SK-N-SH treated with all-trans-retinoic acid at 6 μM for 48 hours (cell line): ENCODE data around the gene IPO4.

Source experiments
- ATAC-seq: fragments of 200-7000 bp; cut with Tn5 transposase; 3 replicates; pipeline ENCODE4 v1.9.1; 2020; ENCODE audit warnings: mild to moderate bottlenecking, moderate library complexity
- ARNTL ChIP-seq: fragments of 450-650 bp; formaldehyde crosslinking; IDR thresholded peaks from 2 replicates; pipeline ENCODE4 v1.5.0; 2020; ENCODE audit warnings: low read depth, mild to moderate bottlenecking, moderate library complexity, borderline replicate concordance
- BACH2 ChIP-seq: fragments of 250-450 bp; sonication (Bioruptor Pico); IDR thresholded peaks from 2 replicates; pipeline ENCODE4 v1.9.0; 2021; ENCODE audit warnings: mild to moderate bottlenecking, borderline replicate concordance
- CSDC2 ChIP-seq: fragments of 250-450 bp; sonication (Bioruptor Pico); IDR thresholded peaks from 2 replicates; pipeline ENCODE4 v1.5.0; 2020; ENCODE audit warnings: mild to moderate bottlenecking, moderate library complexity
- ESRRG ChIP-seq: fragments of 250-450 bp; sonication (Bioruptor Pico); IDR thresholded peaks from 2 replicates; pipeline ENCODE4 v1.6.1; 2021; ENCODE audit warnings: mild to moderate bottlenecking
- GLIS3 ChIP-seq: fragments of 250-450 bp; sonication (Bioruptor Pico); IDR thresholded peaks from 2 replicates; pipeline ENCODE4 v1.5.0; 2020; ENCODE audit warnings: mild to moderate bottlenecking, moderate library complexity
- ISL1 ChIP-seq: fragments of 250-450 bp; sonication (Bioruptor Pico); IDR thresholded peaks from 2 replicates; pipeline ENCODE4 v2.1.2; 2022; ENCODE audit warnings: mild to moderate bottlenecking, moderate library complexity
- OSR1 ChIP-seq: fragments of 250-450 bp; sonication (Bioruptor Pico); IDR thresholded peaks from 2 replicates; pipeline ENCODE4 v1.8.0; 2022; ENCODE audit warnings: moderate library complexity, mild to moderate bottlenecking, inconsistent platforms
- PPARA ChIP-seq: fragments of 250-450 bp; sonication (Bioruptor Pico); IDR thresholded peaks from 2 replicates; pipeline ENCODE4 v1.5.0; 2020; ENCODE audit warnings: mild to moderate bottlenecking, borderline replicate concordance
- RARB ChIP-seq: fragments of 250-450 bp; sonication (Bioruptor Pico); IDR thresholded peaks from 2 replicates; pipeline ENCODE4 v1.8.0; 2021; ENCODE audit warnings: mild to moderate bottlenecking, moderate library complexity
- TCF4 ChIP-seq: fragments of 250-450 bp; sonication (Bioruptor Pico); IDR thresholded peaks from 2 replicates; pipeline ENCODE4 v1.8.0; 2021; ENCODE audit warnings: mild to moderate bottlenecking, moderate library complexity, borderline replicate concordance
- TOX ChIP-seq: fragments of 250-450 bp; sonication (Bioruptor Pico); IDR thresholded peaks from 2 replicates; pipeline ENCODE4 v1.8.0; 2021; ENCODE audit warnings: mild to moderate bottlenecking, moderate library complexity, borderline replicate concordance
- ZFP3 ChIP-seq: fragments of 250-450 bp; sonication (Bioruptor Pico); IDR thresholded peaks from 2 replicates; pipeline ENCODE4 v1.5.0; 2020; ENCODE audit warnings: mild to moderate bottlenecking, moderate library complexity
- ZFP30 ChIP-seq: fragments of 450-650 bp; formaldehyde crosslinking; IDR thresholded peaks from 2 replicates; pipeline ENCODE4 v1.5.0; 2022; ENCODE audit warnings: mild to moderate bottlenecking, moderate library complexity
- ZNF70 ChIP-seq: fragments of 450-650 bp; formaldehyde crosslinking; IDR thresholded peaks from 2 replicates; pipeline ENCODE4 v1.5.0; 2020; ENCODE audit warnings: mild to moderate bottlenecking, moderate library complexity
- ZNF8 ChIP-seq: fragments of 450-650 bp; formaldehyde crosslinking; IDR thresholded peaks from 2 replicates; pipeline ENCODE4 v1.5.0; 2020; ENCODE audit warnings: mild to moderate bottlenecking, moderate library complexity
- TF ChIP-seq, protein P1 (sequence below): fragments of 250-450 bp; sonication (Bioruptor Pico); IDR thresholded peaks from 2 replicates; pipeline ENCODE4 v1.8.0; 2020; ENCODE audit warnings: mild to moderate bottlenecking, moderate library complexity, borderline replicate concordance
- TF ChIP-seq, protein P2 (sequence below): fragments of 250-450 bp; sonication (Bioruptor Pico); IDR thresholded peaks from 2 replicates; pipeline ENCODE4 v1.5.1; 2021; ENCODE audit warnings: mild to moderate bottlenecking, moderate library complexity
- TF ChIP-seq, protein P3 (sequence below): fragments of 250-450 bp; sonication (Bioruptor Pico); IDR thresholded peaks from 2 replicates; pipeline ENCODE4 v1.8.0; 2021; ENCODE audit warnings: low read depth, mild to moderate bottlenecking, moderate library complexity, borderline replicate concordance
- TF ChIP-seq, protein P4 (sequence below): fragments of 250-450 bp; sonication (Bioruptor Pico); IDR thresholded peaks from 2 replicates; pipeline ENCODE4 v1.5.1; 2020; ENCODE audit warnings: low read depth, mild to moderate bottlenecking, moderate library complexity

IPO4 gene

DNA sequence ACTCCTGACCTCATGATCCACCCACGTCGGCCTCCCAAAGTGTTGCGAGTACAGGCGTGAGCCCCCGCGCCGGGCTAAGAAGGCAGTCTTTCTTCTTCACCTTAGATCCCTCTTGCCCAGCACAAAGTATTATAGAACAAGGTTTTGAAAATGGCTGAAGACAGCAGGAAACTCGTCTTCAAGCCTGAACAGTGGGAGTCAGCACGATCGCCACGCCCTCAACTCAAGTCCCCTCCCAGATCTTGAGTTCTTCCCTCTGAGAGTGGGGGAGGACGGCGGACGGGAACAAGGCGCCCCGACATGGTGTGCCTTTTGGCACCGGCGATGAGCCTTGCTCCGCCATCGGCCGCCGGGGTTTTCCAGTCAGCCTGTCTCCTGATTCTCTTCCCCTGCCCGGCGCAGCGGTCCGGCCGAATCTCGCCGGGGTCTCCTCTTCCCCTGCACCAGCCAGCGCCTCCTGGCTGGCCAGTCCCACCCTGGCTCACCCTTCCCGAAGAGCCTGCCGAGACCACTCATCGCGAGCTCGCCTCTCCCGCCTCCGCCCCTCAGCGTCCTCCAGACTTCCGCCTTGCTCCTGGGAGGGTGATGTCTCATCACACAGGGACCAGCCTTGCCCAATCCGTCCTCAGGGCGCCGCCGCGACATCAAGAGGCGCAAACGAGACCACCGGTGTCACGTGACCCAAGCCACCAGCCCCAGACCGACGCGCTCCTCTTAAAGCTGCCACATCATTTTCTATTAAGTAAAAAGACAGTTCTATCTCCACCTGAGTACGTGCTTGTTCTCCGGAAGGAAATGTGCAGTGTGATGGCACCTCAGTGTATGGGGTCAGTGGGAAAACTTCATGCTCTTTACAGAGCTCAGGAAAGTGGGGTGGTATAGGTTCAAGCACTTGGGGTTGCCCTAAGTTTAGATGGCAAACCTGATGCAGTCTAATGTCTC, 24.6 kb upstream of the IPO4 start, which contains the start of gene CHMP4A:
CHMP4A (minus strand) TSS at position 565 of the 942 bp plus-strand sequence; CDS start at position 516, 49 bp downstream.
- peak; percentile 91 for ATAC-seq
- TF ChIP-seq GLIS3 (CRISPR knock-in tag) (peak; percentile 71; the same call in 1 of the 2 replicates), TOX (CRISPR knock-in tag) (no peak), ZFP3 (CRISPR knock-in tag) (0 out of 2 replicates have a peak, but pooled peaks have one; percentile 43), CSDC2 (peak; percentile 56; the same call in 1 of the 2 replicates), ISL1 (CRISPR knock-in tag) (no peak), RARB (0 out of 2 replicates have a peak, but pooled peaks have one; percentile 36), ZNF70 (CRISPR knock-in tag) (no peak)
- TF ChIP-seq, protein P1, sequence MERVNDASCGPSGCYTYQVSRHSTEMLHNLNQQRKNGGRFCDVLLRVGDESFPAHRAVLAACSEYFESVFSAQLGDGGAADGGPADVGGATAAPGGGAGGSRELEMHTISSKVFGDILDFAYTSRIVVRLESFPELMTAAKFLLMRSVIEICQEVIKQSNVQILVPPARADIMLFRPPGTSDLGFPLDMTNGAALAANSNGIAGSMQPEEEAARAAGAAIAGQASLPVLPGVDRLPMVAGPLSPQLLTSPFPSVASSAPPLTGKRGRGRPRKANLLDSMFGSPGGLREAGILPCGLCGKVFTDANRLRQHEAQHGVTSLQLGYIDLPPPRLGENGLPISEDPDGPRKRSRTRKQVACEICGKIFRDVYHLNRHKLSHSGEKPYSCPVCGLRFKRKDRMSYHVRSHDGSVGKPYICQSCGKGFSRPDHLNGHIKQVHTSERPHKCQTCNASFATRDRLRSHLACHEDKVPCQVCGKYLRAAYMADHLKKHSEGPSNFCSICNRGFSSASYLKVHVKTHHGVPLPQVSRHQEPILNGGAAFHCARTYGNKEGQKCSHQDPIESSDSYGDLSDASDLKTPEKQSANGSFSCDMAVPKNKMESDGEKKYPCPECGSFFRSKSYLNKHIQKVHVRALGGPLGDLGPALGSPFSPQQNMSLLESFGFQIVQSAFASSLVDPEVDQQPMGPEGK (CRISPR knock-in tag): peak; percentile 83
- TF ChIP-seq, protein P2, sequence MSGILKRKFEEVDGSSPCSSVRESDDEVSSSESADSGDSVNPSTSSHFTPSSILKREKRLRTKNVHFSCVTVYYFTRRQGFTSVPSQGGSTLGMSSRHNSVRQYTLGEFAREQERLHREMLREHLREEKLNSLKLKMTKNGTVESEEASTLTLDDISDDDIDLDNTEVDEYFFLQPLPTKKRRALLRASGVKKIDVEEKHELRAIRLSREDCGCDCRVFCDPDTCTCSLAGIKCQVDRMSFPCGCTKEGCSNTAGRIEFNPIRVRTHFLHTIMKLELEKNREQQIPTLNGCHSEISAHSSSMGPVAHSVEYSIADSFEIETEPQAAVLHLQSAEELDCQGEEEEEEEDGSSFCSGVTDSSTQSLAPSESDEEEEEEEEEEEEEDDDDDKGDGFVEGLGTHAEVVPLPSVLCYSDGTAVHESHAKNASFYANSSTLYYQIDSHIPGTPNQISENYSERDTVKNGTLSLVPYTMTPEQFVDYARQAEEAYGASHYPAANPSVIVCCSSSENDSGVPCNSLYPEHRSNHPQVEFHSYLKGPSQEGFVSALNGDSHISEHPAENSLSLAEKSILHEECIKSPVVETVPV (CRISPR knock-in tag): 0 out of 2 replicates have a peak, but pooled peaks have one; percentile 65

DNA sequence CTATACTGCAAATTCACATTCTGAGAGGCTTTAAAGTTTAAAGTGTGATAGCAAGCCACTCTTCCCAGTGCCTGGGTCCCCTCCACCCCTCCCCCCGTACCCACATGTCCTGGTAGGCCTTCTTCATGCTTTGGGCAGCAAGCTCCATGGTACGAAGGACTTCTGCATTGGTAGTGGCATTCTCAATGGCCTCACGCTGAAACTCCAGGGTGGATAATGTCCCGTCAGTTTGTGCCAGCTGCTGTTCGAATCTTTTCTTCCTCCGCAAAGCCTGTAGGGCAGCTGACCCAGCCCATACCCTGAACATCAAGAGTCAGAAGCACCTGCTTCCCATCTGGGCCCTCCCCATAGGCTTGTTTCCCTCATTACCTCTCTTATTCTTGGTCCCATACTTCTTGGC, 22.7 kb upstream of the IPO4 start:
- no peak for ATAC-seq
- no peak for TF ChIP-seq ESRRG (CRISPR knock-in tag)

DNA sequence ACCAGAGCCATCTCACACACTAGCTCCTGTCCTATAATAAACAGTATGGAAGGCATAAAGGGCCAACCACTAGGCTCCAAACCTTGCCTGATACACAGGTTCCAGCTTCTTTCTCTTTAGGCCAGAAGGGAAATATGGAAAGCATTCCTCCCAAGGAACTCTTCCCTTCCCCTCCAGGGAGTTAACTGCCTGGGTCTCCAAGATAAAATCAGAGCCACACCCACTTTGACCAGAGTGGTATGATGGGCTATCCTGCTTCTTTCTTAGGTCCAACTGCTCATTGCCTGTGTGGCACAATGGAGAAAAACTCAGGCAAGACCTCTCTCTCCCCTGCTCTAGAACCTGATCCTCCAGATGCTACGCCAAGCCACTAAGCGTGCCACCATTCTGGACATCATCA, 19.0 kb upstream of the IPO4 start:
- TF ChIP-seq, protein P3, sequence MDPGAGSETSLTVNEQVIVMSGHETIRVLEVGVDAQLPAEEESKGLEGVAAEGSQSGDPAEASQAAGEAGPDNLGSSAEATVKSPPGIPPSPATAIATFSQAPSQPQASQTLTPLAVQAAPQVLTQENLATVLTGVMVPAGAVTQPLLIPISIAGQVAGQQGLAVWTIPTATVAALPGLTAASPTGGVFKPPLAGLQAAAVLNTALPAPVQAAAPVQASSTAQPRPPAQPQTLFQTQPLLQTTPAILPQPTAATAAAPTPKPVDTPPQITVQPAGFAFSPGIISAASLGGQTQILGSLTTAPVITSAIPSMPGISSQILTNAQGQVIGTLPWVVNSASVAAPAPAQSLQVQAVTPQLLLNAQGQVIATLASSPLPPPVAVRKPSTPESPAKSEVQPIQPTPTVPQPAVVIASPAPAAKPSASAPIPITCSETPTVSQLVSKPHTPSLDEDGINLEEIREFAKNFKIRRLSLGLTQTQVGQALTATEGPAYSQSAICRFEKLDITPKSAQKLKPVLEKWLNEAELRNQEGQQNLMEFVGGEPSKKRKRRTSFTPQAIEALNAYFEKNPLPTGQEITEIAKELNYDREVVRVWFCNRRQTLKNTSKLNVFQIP (CRISPR knock-in tag): no peak
- TF ChIP-seq PPARA (CRISPR knock-in tag): no peak
- TF ChIP-seq CSDC2: no peak
- TF ChIP-seq ZNF8 (CRISPR knock-in tag): no peak
- TF ChIP-seq TCF4 (CRISPR knock-in tag): no peak
- no peak for ATAC-seq

DNA sequence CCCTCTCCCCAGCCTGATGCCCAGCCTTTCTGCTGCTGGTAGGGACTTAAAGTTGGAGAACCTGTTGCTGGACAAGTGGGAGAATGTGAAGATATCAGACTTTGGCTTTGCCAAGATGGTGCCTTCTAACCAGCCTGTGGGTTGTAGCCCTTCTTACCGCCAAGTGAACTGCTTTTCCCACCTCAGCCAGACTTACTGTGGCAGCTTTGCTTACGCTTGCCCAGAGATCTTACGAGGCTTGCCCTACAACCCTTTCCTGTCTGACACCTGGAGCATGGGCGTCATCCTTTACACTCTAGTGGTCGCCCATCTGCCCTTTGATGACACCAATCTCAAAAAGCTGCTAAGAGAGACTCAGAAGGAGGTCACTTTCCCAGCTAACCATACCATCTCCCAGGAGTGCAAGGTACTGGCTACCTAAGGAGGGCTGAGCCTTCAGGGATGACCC, 18.5 kb upstream of the IPO4 start:
- TF ChIP-seq ZFP3 (CRISPR knock-in tag): no peak
- TF ChIP-seq RARB: no peak
- TF ChIP-seq PPARA (CRISPR knock-in tag): no peak
- TF ChIP-seq ARNTL: no peak
- no peak for TF ChIP-seq ZNF8 (CRISPR knock-in tag)
- TF ChIP-seq GLIS3 (CRISPR knock-in tag): no peak
- TF ChIP-seq ISL1 (CRISPR knock-in tag): no peak
- TF ChIP-seq CSDC2: no peak
- no peak for TF ChIP-seq TCF4 (CRISPR knock-in tag)
- TF ChIP-seq, protein P2 (CRISPR knock-in tag): no peak
- TF ChIP-seq OSR1 (CRISPR knock-in tag): no peak
- ATAC-seq: no peak

DNA sequence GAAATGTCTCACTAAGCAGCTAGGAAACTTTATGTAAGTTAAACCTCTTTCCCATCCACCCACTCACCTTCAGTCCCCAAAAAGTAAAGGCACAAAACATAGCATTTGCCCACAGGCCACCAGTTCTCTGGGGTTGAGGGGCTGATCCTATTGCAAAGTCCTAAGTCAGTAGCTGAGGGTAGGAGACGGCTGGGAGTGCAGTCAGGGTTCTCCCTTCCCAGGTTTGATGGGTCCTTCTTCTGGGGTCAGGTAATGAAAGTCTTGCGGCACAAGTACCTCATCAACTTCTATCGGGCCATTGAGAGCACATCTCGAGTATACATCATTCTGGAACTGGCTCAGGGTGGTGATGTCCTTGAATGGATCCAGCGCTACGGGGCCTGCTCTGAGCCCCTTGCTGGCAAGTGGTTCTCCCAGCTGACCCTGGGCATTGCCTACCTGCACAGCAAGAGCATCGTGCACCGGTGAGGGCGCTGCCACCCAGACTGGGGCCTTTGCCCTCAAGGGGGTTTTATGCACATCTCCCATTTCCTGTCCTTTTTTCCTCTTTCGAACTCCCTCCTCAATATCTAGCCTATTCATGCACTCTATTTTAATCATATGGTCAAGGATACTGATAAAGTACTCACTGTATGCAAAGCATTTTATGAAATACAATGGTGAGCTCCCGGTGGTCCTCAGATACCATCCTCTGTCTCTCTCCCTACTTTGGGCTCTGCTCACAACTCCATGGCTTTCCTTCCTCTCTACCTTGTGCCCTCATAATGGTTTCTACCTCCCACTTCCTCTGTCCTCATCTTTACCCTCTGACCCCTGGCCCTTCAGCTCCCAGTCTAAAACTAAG, 17.9 kb upstream of the IPO4 start:
- no peak for ATAC-seq
- TF ChIP-seq OSR1 (CRISPR knock-in tag) (no peak), ZFP30 (CRISPR knock-in tag) (no peak), RARB (no peak), BACH2 (CRISPR knock-in tag) (no peak)
- TF ChIP-seq, protein P3 (CRISPR knock-in tag): no peak
- TF ChIP-seq, protein P4, sequence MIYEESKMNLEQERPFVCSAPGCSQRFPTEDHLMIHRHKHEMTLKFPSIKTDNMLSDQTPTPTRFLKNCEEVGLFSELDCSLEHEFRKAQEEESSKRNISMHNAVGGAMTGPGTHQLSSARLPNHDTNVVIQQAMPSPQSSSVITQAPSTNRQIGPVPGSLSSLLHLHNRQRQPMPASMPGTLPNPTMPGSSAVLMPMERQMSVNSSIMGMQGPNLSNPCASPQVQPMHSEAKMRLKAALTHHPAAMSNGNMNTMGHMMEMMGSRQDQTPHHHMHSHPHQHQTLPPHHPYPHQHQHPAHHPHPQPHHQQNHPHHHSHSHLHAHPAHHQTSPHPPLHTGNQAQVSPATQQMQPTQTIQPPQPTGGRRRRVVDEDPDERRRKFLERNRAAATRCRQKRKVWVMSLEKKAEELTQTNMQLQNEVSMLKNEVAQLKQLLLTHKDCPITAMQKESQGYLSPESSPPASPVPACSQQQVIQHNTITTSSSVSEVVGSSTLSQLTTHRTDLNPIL (CRISPR knock-in tag): no peak
- TF ChIP-seq, protein P1 (CRISPR knock-in tag): no peak
